HL-60 (cell line): Measurements from ENCODE around the gene RNF169.
A peak's percentile ranks its signal among the peaks of the same experiment; 100 is the strongest.

Experiments used
- DNase-seq, 2 experiments: peaks; one replicate each; pipeline ENCODE4 v3.0.0-alpha.2; 2010 to 2020; ENCODE audit warnings: low read depth in 1 of 2, low spot score in 1 of 2
- H3K27ac ChIP-seq: fragments of 250-450 bp; sonication (Bioruptor Pico); replicated peaks from 2 replicates; pipeline ENCODE4 v1.5.1; 2020; ENCODE audit warnings: mild to moderate bottlenecking, moderate library complexity
- H3K27me3 ChIP-seq: fragments of 250-450 bp; sonication (Bioruptor Pico); 2 replicates; pipeline ENCODE4 v1.5.1; 2021; ENCODE audit warnings: mild to moderate bottlenecking, moderate library complexity; ENCODE audit not compliant: insufficient read depth, poor library complexity, severe bottlenecking
- H3K4me3 ChIP-seq: replicated peaks from 2 replicates; pipeline ENCODE4 v1.5.1; 2011; ENCODE audit warnings: mild to moderate bottlenecking, control low read depth, low read length; ENCODE audit not compliant: insufficient read depth
- GABPA ChIP-seq: IDR thresholded peaks from 2 replicates; pipeline ENCODE4 v1.6.1; 2012; ENCODE audit warnings: low read depth
- POLR2AphosphoS5 ChIP-seq: IDR thresholded peaks from 2 replicates; pipeline ENCODE4 v1.6.1; 2012; ENCODE audit warnings: low read depth
- REST ChIP-seq: IDR thresholded peaks from 2 replicates; pipeline ENCODE4 v1.6.1; 2012; ENCODE audit warnings: low read depth; ENCODE audit not compliant: insufficient replicate concordance
- SPI1 ChIP-seq: IDR thresholded peaks from 2 replicates; pipeline ENCODE4 v1.6.1; 2012; ENCODE audit warnings: low read depth, mild to moderate bottlenecking, borderline replicate concordance
- TF ChIP-seq, protein P1 (sequence below): IDR thresholded peaks from one replicate; pipeline ENCODE4 v1.5.1; 2011; ENCODE audit warnings: low read length, control low read depth, inconsistent platforms; ENCODE audit not compliant: insufficient read depth

RNF169 gene

DNA sequence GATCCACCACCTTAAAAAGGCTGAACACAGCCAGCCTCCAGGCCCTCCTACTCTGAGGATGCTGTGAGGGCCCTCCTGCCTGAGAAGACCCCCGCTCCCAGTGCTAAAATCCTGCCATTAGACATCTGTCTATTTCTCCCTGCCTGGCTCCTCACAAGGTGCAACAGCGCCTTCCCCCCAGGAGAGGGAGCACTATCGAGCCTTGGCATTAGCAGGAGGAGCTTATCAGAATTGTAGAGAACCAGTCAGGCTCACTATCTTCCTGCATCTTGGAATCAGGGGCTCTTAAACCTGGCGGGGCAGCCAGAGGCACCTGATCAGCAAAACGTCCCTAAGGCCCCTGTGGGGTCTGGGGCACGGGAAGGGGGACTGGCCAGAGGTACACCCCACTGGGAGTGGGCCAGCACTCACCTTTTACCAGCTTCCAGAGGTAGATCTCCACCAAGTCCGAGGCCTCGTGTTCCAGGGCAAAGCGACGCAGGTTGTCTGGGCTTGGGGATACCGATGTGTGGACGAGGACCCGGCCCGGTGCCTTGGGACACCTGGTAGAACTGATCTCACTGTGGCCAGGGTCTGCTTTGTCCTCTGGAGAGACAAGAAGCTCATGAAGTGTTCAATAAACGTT, 46.2 kb upstream of the RNF169 start:
- no peak overlapping the region for H3K4me3 ChIP-seq
- no peaks in the 10 kb centered on the region for H3K27me3 ChIP-seq
- TF ChIP-seq SPI1 (no peak), POLR2AphosphoS5 (no peak), REST (no peak), GABPA (no peak)
- TF ChIP-seq, protein P1, sequence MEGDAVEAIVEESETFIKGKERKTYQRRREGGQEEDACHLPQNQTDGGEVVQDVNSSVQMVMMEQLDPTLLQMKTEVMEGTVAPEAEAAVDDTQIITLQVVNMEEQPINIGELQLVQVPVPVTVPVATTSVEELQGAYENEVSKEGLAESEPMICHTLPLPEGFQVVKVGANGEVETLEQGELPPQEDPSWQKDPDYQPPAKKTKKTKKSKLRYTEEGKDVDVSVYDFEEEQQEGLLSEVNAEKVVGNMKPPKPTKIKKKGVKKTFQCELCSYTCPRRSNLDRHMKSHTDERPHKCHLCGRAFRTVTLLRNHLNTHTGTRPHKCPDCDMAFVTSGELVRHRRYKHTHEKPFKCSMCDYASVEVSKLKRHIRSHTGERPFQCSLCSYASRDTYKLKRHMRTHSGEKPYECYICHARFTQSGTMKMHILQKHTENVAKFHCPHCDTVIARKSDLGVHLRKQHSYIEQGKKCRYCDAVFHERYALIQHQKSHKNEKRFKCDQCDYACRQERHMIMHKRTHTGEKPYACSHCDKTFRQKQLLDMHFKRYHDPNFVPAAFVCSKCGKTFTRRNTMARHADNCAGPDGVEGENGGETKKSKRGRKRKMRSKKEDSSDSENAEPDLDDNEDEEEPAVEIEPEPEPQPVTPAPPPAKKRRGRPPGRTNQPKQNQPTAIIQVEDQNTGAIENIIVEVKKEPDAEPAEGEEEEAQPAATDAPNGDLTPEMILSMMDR: peak; percentile 98
- no peak overlapping the region for H3K27ac ChIP-seq
- DNase-seq: peak in 1 of 2 experiments; percentile 59

DNA sequence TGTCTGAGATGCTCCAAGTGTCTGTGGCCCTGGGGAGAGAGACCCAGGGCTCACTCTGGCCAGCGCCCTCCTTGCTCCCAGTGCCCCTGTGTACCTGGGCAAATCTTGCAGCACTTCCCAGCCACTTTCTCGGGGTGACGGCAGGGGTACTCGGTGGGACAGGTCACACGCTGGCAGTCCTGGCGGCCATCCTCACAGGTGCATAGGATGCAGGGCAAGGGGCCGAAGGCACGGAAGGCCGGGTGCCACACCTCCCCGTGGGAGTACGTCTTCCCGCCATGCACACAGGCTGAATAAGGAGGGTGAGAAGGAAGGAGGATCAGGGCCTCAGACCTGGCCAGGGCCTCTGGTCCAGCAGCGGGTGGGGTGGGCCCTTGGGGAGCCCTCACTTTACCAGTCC, 45.4 kb upstream of the RNF169 start:
- TF ChIP-seq, protein P1: no peak
- TF ChIP-seq GABPA: no peak
- no peak for TF ChIP-seq SPI1
- no peak for TF ChIP-seq POLR2AphosphoS5
- no peak for TF ChIP-seq REST
- Histone ChIP-seq H3K27me3 (no peaks in the 10 kb centered on the region), H3K4me3 (no peak overlapping the region), H3K27ac (no peak overlapping the region)
- DNase-seq: no peak

DNA sequence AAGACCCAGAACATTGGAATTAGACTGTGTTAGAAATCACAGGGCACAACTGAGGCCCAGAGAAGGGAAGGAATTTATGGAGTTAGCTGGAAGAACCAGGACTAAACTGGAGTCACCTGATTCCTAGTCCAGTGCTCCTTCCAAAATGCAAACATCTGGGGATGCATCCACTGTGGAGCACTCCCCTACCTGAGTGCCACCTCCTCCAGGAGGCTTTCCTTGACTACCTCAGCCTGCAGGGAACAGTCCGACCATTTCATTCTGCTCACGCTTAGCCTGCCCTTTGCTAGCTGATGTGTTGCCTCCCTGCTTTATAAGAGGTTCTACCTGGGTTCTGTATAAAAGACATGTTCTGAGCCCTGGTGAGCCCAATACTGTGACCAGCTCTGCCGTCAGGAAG, 41.5 kb upstream of the RNF169 start:
- no peak for DNase-seq
- TF ChIP-seq REST (no peak), POLR2AphosphoS5 (no peak), GABPA (no peak), SPI1 (no peak)
- TF ChIP-seq, protein P1: no peak
- Histone ChIP-seq H3K27ac (no peak overlapping the region), H3K4me3 (no peak overlapping the region), H3K27me3 (no peaks in the 10 kb centered on the region)
